Measurements from ENCODE around the gene DENND4A. TPM values are rescaled to one million over a fixed set of nuclear protein-coding genes. Genes with fewer than 3 reads are reported as not detected.

The DENND4A gene
- total and polyA plus RNA-seq, 9 of the 15 experiments (the other 6 are each of a cell fraction or from before 2014, with no cell fraction given): 6.8 to 32.3 (median 19.9) TPM

GRCh38 chr15:65833501-65834205 lies 41.6 kb upstream of the DENND4A start:
- intact Hi-C loops (cut with micrococcal nuclease) (loop anchor here (5.0 kb wide), 1 partner anchor 34 kb away; the partner anchor contains the start of gene RAB11A), in situ Hi-C loops (cut with MboI) (no loop called here)
- 56% methylated on average over 4 of the region's 4 CpGs for WGBS (ENCODE audit: insufficient coverage, low coverage, missing lambda C conversion rate)
- Histone ChIP-seq H3K4me1 (replicated peaks in 1 of 2; ENCODE audit: control insufficient read depth in 2 of 2, insufficient read depth in 2 of 2, low read length in 2 of 2) (peaks cover 22 to 49% of the 10 kb centered on the region in 2 experiments), H3K36me3 (ENCODE audit: control insufficient read depth, insufficient read depth, low read length) (no peaks in the 10 kb centered on the region), H4K20me1 (replicated peaks; ENCODE audit: control insufficient read depth, insufficient read depth, low read length) (no peaks in the 10 kb centered on the region), H3K4me3 (no peak overlapping the region), H3K4me2 (ENCODE audit: insufficient read depth, low read length) (peak overlapping the region; percentile 70; the same call in 1 of the 2 replicates), H3K9ac (ENCODE audit: insufficient read depth in 1 of 2, low read depth in 2 of 2, low read length in 2 of 2) (peak overlapping the region; percentile 66 to 68; a peak in 3 of 4 replicates), H3K9me1 (ENCODE audit: control insufficient read depth, insufficient read depth, low read length) (no peaks in the 10 kb centered on the region), H3K27me3 (ENCODE audit: control insufficient read depth in 2 of 2, insufficient read depth in 2 of 2, low read length in 2 of 2) (no peaks in the 10 kb centered on the region), H3K9me3 (replicated peaks; ENCODE audit: control insufficient read depth, insufficient read depth, low read depth, low read length) (no peaks in the 10 kb centered on the region), H2AFZ (ENCODE audit: low read depth, low read length) (peak overlapping the region; percentile 98), H3K27ac (ENCODE audit: extremely low read depth, low read depth, low read length) (peak overlapping the region; percentile 86), H3K79me2 (ENCODE audit: control insufficient read depth, insufficient read depth, low read length) (no peaks in the 10 kb centered on the region)
- ATAC-seq (no peak), DNase-seq (ENCODE audit: extremely low read depth in 1 of 4, low spot score in 3 of 4) (no peak), FAIRE-seq (no peak)
- POLR2A ChIA-PET: interaction anchor here (0.6 to 1.8 kb wide), 6 partner anchors 11 to 663 kb away, joined by 3 to 6 read pairs (median 4); partner anchors contain the start of gene RAB11A
- no TSS peak for BruUV-seq (replicated peaks)
- CTCF ChIA-PET (ENCODE audit: low intra/inter-chr PET ratio): no interaction called here
- no peak for TF ChIP-seq ZC3H11A (IDR thresholded peaks at IDR 0.05; ENCODE audit: low read depth, low read length)
- no peak for TF ChIP-seq FOXP4 (CRISPR knock-in tag; IDR thresholded peaks at IDR 0.05; ENCODE audit: borderline replicate concordance)
- TF ChIP-seq LCOR (CRISPR knock-in tag; IDR thresholded peaks at IDR 0.05): 0 out of 2 replicates have a peak, but pooled peaks have one; percentile 14
- no peak for TF ChIP-seq XRCC4 (IDR thresholded peaks at IDR 0.05; ENCODE audit: extremely low read depth, insufficient read depth, insufficient read length)
- no peak for TF ChIP-seq ELF2 (CRISPR knock-in tag; IDR thresholded peaks at IDR 0.05)
- no peak for TF ChIP-seq MITF (IDR thresholded peaks at IDR 0.05)
- no peak for TF ChIP-seq RNF219 (CRISPR knock-in tag; IDR thresholded peaks at IDR 0.05)
- TF ChIP-seq NFIC (IDR thresholded peaks at IDR 0.05): 0 out of 2 replicates have a peak, but pooled peaks have one; percentile 6
- TF ChIP-seq ZNF76 (CRISPR knock-in tag; IDR thresholded peaks at IDR 0.05; ENCODE audit: borderline replicate concordance): no peak
- TF ChIP-seq KAT8 (IDR thresholded peaks at IDR 0.05; ENCODE audit: low read depth): no peak
- TF ChIP-seq KAT7 (CRISPR knock-in tag; IDR thresholded peaks at IDR 0.05; ENCODE audit: borderline replicate concordance): 0 out of 2 replicates have a peak, but pooled peaks have one; percentile 55
- TF ChIP-seq PATZ1 (CRISPR knock-in tag; IDR thresholded peaks at IDR 0.05; ENCODE audit: borderline replicate concordance): no peak
- TF ChIP-seq NR1H2 (CRISPR knock-in tag; IDR thresholded peaks at IDR 0.05): no peak
- TF ChIP-seq HDAC8 (tag; IDR thresholded peaks at IDR 0.05): no peak
